HUES48 (cell line): ENCODE data around the gene GPR137C.

Experiments
- H3K27ac ChIP-seq: one replicate; pipeline ENCODE4 v1.7.0; 2013; ENCODE audit warnings: low read depth, low read length, inconsistent platforms
- H3K27me3 ChIP-seq: 2 replicates; pipeline ENCODE4 v1.6.1; 2013; ENCODE audit warnings: mild to moderate bottlenecking, low read length; ENCODE audit not compliant: control insufficient read depth, insufficient read depth
- H3K36me3 ChIP-seq: 2 replicates; pipeline ENCODE4 v1.6.1; 2013; ENCODE audit warnings: low read length; ENCODE audit not compliant: control insufficient read depth, insufficient read depth
- H3K4me1 ChIP-seq: 2 replicates; pipeline ENCODE4 v1.6.1; 2013; ENCODE audit warnings: mild to moderate bottlenecking, low read length; ENCODE audit not compliant: control insufficient read depth, insufficient read depth
- H3K4me3 ChIP-seq: 2 replicates; pipeline ENCODE4 v1.5.1; 2013; ENCODE audit warnings: mild to moderate bottlenecking, low read depth, low read length
- H3K9ac ChIP-seq: 2 replicates; pipeline ENCODE4 v1.6.1; 2013; ENCODE audit warnings: mild to moderate bottlenecking, low read depth, low read length, moderate library complexity
- H3K9me3 ChIP-seq: 2 replicates; pipeline ENCODE4 v1.6.1; 2013; ENCODE audit warnings: low read length; ENCODE audit not compliant: control insufficient read depth, insufficient read depth

GPR137C gene, protein sequence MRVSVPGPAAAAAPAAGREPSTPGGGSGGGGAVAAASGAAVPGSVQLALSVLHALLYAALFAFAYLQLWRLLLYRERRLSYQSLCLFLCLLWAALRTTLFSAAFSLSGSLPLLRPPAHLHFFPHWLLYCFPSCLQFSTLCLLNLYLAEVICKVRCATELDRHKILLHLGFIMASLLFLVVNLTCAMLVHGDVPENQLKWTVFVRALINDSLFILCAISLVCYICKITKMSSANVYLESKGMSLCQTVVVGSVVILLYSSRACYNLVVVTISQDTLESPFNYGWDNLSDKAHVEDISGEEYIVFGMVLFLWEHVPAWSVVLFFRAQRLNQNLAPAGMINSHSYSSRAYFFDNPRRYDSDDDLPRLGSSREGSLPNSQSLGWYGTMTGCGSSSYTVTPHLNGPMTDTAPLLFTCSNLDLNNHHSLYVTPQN

DNA sequence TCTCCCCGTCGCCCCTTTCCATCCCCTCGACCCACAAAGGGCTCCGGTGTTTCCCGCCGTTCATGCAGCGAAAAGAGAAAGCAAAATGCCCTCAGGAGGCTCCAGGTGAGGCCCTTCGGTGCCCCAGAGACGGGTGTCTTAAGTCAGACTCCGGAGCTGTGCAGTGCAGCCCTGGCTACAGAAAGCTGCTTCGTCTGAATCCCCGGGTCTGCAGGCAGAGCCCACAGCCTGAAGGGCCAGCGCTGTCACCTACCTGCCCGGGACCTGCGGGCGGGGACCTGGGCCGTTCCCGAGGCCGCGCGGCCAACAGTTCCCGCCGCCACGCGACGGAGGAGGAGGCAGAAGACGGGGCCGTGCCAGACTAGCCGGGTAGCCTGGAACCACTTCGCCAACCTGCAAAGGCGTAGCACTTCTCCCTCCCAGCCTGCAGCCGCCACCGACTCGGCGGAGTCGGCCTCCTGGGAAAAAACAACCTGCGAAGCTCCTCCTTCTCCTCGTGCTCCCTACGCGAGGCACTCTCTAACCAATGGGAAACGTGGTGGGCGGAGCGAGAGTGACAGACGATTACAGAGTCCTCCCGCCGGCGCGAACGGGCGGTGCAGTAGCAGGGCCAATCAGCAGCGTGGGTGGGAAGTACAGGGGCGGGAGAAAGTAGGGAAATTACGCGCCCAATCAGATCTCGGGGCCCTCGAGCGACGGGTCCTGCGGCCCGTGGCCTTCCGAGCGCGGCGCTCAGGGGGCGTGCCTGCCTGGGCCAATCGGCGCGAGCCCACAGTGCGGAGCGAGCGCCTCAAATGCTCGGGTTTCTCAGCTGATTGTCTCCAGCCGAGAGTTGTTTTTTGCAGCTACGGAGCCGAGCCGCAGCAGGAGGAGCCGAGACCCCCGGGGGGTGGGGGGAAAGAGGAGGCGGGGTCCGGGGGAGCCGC is at the start of gene GPR137C, which contains the start of gene TXNDC16:
Gene GPR137C (plus strand): TSS at position 774 of the 926 bp plus-strand sequence. CDS start 312 bp downstream, outside the sequence.
Gene TXNDC16 (minus strand): TSS at position 443 of the 926 bp plus-strand sequence. CDS start 8,948 bp downstream, outside the sequence.
- Histone ChIP-seq H3K4me3 (peak within 1 kb of the TSS; percentile 91), H3K4me1 (peaks cover 18% of the 10 kb centered on the region; the same call in 1 of the 2 replicates), H3K9ac (peak within 1 kb of the TSS; percentile 52), H3K27ac (peak within 1 kb of the TSS; percentile 78), H3K27me3 (peaks cover 15% of the 10 kb centered on the region), H3K36me3 (no peaks in the 10 kb centered on the region), H3K9me3 (no peaks in the 10 kb centered on the region)

DNA sequence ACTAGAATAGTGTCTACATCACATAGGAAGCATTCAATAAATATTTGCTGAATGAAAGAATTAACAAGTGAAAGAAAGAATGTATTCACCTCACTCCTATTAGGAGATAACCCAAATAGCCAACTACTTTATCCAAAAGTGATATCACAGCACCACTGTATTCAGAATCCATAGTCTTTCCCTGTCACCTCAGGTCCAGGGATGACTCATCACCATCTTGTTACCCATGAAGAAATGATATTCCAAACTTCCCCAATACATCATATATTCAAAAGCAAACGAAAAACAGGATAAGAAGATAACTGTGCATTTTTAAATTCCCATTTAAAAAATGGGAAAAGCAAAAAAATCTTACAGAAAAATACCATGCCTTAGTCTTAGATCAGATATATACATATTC is 39.4 kb upstream of the GPR137C start:
- H3K9me3 ChIP-seq: no peaks in the 10 kb centered on the region
- no peak overlapping the region for H3K4me3 ChIP-seq
- H3K27me3 ChIP-seq: no peaks in the 10 kb centered on the region
- H3K27ac ChIP-seq: no peak overlapping the region
- no peaks in the 10 kb centered on the region for H3K36me3 ChIP-seq
- peaks cover 16% of the 10 kb centered on the region; the same call in 1 of the 2 replicates for H3K4me1 ChIP-seq
- no peak overlapping the region for H3K9ac ChIP-seq

DNA sequence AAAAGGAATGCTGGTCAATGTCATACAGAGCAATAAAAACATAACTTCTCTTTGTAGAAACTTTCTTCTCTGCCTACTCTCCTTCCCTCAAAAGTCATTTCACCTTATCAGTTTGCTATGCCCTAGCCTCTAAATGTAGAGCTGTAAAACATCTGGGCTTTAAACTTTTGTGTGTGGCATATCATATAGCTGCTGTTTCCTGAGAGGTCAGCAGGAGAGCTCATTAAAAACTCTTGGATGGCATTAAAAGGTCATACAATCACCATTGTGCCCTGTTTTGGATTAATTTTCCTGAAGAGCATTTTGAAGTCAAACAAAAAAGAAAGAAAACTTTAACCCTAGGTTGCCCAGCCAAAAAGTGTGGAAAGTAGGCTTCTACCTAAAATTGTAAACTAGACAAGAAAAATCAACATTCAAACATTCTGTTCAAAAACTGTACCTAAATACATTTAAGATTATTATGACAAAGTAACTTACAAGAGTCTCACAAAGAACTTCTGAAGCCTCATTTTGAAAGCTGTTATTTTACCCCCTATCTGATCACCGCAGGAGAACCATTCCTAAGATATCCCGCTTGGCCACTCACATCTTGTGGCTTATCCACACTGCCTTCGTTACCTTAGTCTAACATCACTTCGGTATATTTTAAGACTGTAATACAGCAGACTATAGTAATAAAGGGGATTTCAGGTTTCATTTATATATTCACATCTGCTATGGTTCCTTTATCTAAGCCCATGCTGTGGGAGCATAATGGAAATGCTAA is 38.4 kb upstream of the GPR137C start:
- Histone ChIP-seq H3K27ac (no peak overlapping the region), H3K4me3 (no peak overlapping the region), H3K9me3 (no peaks in the 10 kb centered on the region), H3K4me1 (peaks cover 16% of the 10 kb centered on the region; the same call in 1 of the 2 replicates), H3K36me3 (no peaks in the 10 kb centered on the region), H3K9ac (no peak overlapping the region), H3K27me3 (no peaks in the 10 kb centered on the region)

DNA sequence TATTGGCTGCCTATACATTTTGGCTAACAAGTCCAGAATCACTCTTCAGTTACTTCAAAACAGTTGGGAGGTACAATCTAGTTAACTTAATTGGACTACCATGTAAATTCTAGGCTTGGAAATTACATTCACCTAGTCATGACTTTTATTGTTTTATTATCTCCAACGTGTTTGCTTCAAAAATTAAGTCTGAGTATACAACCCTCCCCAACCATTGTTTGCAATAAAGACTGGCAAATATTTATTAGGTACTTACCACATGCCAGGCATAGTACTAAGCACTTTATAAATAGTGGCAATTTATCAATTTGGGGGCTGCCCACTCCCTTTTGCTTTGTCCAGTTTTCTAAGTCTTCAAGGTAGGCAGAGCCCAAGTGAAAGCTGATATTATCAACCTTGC is 30.6 kb upstream of the GPR137C start:
- H3K4me3 ChIP-seq: no peak overlapping the region
- no peak overlapping the region for H3K27ac ChIP-seq
- H3K27me3 ChIP-seq: no peaks in the 10 kb centered on the region
- no peaks in the 10 kb centered on the region for H3K9me3 ChIP-seq
- H3K36me3 ChIP-seq: no peaks in the 10 kb centered on the region
- H3K4me1 ChIP-seq: no peaks in the 10 kb centered on the region
- H3K9ac ChIP-seq: no peak overlapping the region

DNA sequence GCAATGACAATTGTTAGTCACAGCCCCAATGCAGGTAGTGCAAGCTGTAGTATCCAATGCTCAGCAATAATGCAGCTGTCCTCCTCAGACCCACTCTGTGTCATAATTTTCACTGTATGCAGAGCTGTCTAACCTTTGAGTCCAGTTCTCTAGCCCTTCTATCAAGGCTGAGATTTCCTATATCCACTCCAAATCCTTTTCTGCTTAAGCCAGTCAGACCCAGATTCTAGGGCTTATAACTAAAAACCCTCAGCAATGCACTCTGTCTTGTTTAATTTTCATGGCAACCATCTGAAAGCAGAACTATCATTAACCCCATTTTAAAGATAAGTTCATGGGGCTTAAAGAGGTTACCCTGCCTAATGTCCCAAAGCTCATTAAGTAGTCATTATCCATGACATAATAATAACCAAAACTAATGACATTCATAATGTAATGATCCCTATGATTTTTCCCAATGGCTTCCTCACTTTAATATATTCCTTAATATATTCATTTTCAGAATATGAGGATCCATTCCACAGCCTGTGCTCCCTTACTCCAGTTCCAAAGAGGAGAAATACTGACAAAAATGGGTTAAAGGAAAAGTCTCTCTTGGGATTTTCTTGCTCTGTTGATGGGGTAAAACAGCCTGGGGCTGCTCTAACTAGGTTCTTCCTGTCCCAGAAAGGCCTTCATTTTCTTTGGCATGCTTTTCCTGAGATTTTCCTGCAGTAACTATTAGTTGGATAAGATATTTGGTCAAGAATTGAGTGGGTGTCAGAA is 29.9 kb upstream of the GPR137C start:
- no peaks in the 10 kb centered on the region for H3K36me3 ChIP-seq
- H3K4me1 ChIP-seq: no peaks in the 10 kb centered on the region
- H3K27me3 ChIP-seq: no peaks in the 10 kb centered on the region
- H3K27ac ChIP-seq: no peak overlapping the region
- H3K4me3 ChIP-seq: no peak overlapping the region
- no peaks in the 10 kb centered on the region for H3K9me3 ChIP-seq
- no peak overlapping the region for H3K9ac ChIP-seq

DNA sequence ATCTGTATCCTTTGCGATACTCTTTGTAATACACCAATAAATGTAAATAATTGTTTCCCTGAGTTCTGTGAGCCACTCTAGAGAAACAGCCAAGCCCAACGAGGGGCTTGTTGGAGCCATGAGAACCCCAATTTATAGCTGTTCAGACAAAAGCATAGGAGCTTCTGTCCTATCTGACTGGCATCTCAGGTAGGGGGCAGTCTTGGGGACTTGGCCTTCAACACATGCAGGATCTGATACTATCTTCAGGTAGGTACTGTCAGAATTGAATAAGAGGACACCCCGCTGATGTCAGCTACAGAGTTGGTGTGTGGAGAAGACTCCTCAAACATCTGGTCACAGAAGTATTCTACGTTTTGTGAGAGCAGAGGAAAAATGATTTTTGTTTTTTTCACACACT is 25.6 kb upstream of the GPR137C start:
- Histone ChIP-seq H3K4me1 (no peaks in the 10 kb centered on the region), H3K36me3 (no peaks in the 10 kb centered on the region), H3K9ac (no peak overlapping the region), H3K9me3 (no peaks in the 10 kb centered on the region), H3K27me3 (no peaks in the 10 kb centered on the region), H3K27ac (no peak overlapping the region), H3K4me3 (no peak overlapping the region)

DNA sequence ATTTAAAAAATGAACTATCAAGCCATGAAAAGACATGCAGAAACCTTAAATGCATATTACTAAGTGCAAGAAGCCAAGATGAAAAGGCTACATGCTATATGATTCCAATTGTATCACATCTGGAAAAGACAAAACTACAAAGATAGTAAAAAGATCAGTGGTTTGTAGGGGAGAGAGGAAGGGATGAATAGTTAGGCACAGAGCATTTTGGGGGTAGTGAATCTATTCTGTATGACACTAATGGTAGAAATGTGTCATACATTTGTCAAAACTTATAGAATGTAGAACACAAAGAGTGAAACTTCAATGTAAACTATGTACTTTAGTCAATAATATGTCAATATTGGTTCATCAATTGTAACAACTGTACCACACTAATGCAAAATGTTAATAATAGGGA is 21.2 kb upstream of the GPR137C start:
- H3K27me3 ChIP-seq: no peaks in the 10 kb centered on the region
- H3K9me3 ChIP-seq: no peaks in the 10 kb centered on the region
- H3K27ac ChIP-seq: no peak overlapping the region
- no peak overlapping the region for H3K9ac ChIP-seq
- H3K4me3 ChIP-seq: no peak overlapping the region
- H3K36me3 ChIP-seq: peaks cover 23% of the 10 kb centered on the region
- no peaks in the 10 kb centered on the region for H3K4me1 ChIP-seq

DNA sequence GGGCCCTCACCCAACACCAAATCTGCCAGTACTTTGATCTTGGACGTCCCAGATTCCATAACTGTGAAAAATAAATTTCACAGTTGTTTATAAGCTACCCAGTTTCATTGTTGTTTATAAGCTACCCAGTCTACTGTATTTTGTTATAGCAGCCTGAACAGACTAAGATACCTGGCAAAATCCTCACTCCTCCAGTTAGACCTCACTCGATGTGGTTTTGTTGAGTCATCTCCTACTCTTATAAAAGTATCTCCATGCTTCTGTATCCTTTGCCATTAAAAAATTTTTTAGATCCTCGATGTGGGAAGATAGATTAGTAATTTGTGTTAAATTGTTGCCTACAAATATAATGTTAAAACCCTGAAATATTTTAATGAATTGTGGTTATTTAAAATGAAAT is 16.4 kb upstream of the GPR137C start:
- no peak overlapping the region for H3K27ac ChIP-seq
- H3K4me3 ChIP-seq: no peak overlapping the region
- peaks cover 7% of the 10 kb centered on the region for H3K4me1 ChIP-seq
- H3K36me3 ChIP-seq: peaks cover 31% of the 10 kb centered on the region
- H3K9ac ChIP-seq: no peak overlapping the region
- no peaks in the 10 kb centered on the region for H3K27me3 ChIP-seq
- no peaks in the 10 kb centered on the region for H3K9me3 ChIP-seq

DNA sequence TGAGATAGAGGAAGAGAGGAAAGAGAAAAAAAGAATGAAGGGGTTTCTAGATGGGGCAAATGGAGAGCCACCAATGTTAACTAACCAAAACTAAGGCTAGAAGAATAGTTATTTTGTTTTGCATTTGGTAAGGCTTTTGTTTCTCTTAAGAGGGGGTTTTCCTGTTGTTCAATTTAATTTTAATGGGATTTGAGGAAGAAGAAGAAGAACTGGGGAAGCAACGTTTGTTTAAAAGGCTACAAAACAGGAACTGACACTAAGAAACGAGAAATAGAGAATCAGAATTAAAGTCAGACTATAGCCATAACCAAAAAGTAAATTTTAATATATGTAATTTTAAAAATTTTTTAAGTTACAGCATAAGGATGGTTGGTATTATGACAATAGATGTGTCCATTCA is 14.0 kb upstream of the GPR137C start:
- Histone ChIP-seq H3K27ac (no peak overlapping the region), H3K36me3 (peaks cover 30% of the 10 kb centered on the region), H3K27me3 (no peaks in the 10 kb centered on the region), H3K4me1 (peaks cover 7% of the 10 kb centered on the region), H3K9ac (no peak overlapping the region), H3K4me3 (no peak overlapping the region), H3K9me3 (no peaks in the 10 kb centered on the region)
